HG02970 (cell line): ENCODE measurements around the gene PRDM16.
"Not testable (repeated sequence)": the region's sequence is repeated elsewhere in the genome, so short reads cannot be mapped to it uniquely, and the experiment has no call there.

Experiments used
- ATAC-seq: cut with Tn5 transposase; IDR thresholded peaks from one replicate; pipeline ENCODE4 v1.9.1; 2021; ENCODE audit warnings: mild to moderate bottlenecking, moderate library complexity, moderate number of reproducible peaks; ENCODE audit not compliant: unreplicated experiment, low FRiP score

PRDM16 gene

GRCh38 chr1:3153902-3154795 lies 85.1 kb downstream of the PRDM16 start:
- ATAC-seq: no peak

GRCh38 chr1:3155056-3155925 lies 86.3 kb downstream of the PRDM16 start:
- ATAC-seq: no peak

GRCh38 chr1:3155926-3156220 lies 86.9 kb downstream of the PRDM16 start:
- ATAC-seq: no peak

- no peak for ATAC-seq
Measured at GRCh38 chr1:3156936-3157335, 87.9 kb downstream of the PRDM16 start.

GRCh38 chr1:3158347-3158746 lies 89.3 kb downstream of the PRDM16 start:
- ATAC-seq: no peak

- no peak for ATAC-seq
Measured at GRCh38 chr1:3159121-3159520, 90.1 kb downstream of the PRDM16 start.

GRCh38 chr1:3159996-3160395 lies 91.0 kb downstream of the PRDM16 start:
- no peak for ATAC-seq

GRCh38 chr1:3160647-3161145 lies 91.7 kb downstream of the PRDM16 start:
- no peak for ATAC-seq

- ATAC-seq: no peak
Measured at GRCh38 chr1:3161176-3161840, 92.3 kb downstream of the PRDM16 start.

GRCh38 chr1:3162322-3162882 lies 93.4 kb downstream of the PRDM16 start:
- no peak for ATAC-seq

- ATAC-seq: no peak
Measured at GRCh38 chr1:3163356-3163755, 94.4 kb downstream of the PRDM16 start.

GRCh38 chr1:3164671-3165070 lies 95.7 kb downstream of the PRDM16 start:
- ATAC-seq: no peak

- not testable (repeated sequence) for ATAC-seq
Measured at GRCh38 chr1:3165189-3165588, 96.2 kb downstream of the PRDM16 start.

- no peak for ATAC-seq
Measured at GRCh38 chr1:3166206-3166918, 97.4 kb downstream of the PRDM16 start.

GRCh38 chr1:3167255-3167654 lies 98.3 kb downstream of the PRDM16 start:
- ATAC-seq: no peak

GRCh38 chr1:3168678-3169077 lies 99.7 kb downstream of the PRDM16 start:
- no peak for ATAC-seq

GRCh38 chr1:3169665-3170356 lies 100.8 kb downstream of the PRDM16 start:
- no peak for ATAC-seq

- ATAC-seq: no peak
Measured at GRCh38 chr1:3170561-3171453, 101.8 kb downstream of the PRDM16 start.
